NK-92 (cell line): ENCODE measurements around the gene ZNF837.
A peak's percentile ranks its signal among the peaks of the same experiment; 100 is the strongest.

Source experiments
- DNase-seq: peaks from one replicate; lab custom pipeline; 2025; ENCODE audit not compliant: unreplicated experiment; lab: John Stamatoyannopoulos, UW

The ZNF837 gene

GRCh38 chr19:58372311-58373133 lies 8.3 kb downstream of the ZNF837 start:
- no peak for DNase-seq

DNA sequence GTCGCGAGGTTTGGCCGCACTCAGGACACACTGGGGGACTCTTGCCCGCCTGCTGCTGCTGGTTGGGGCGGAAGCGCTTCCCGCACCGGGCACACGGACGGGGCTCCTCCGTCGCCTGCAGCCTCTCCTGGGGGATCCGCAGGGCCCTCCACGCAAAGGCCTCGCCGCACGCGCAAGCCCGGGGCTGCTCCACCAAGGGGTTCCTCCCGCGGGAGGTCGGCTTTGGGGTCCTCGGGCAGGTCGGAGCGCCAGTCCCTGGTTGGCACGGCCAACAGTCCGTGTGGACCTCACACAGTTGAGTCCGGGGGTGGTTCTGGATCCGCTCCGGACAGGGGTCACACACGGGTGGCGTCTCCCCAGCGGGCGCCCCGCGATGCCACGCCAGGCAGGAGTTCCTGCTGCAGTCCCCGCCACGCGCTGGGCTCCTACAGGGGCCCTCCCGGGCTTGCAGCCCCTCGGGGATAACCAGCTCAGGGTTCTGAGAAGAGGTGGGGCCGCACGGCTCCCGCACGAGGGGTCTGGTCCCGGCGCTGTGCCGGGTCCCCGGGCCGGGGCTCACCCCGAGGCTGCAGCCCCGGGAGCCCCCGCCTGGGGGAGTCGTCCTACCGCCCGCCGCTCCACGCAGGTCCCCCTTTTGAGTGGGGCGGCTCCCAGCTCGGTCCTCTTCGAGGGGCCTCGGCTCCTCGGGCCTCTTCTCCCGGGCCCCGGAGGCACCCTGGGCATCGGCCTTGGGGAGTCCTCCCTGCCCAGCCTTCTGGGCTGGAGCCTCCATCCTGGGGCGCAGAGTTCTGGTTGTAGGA lies 12.1 kb downstream of the ZNF837 start:
- DNase-seq, result no peak

- DNase-seq, result no peak
Observed at GRCh38 chr19:58367698-58368454, 13.0 kb downstream of the ZNF837 start.

GRCh38 chr19:58366585-58367430 lies 14.0 kb downstream of the ZNF837 start:
- no peak for DNase-seq

GRCh38 chr19:58364146-58364545 lies 16.7 kb downstream of the ZNF837 start:
- DNase-seq, result no peak

GRCh38 chr19:58362272-58362994 lies 18.4 kb downstream of the ZNF837 start, which contains the start of gene ZNF497:
Gene ZNF497 (minus strand): TSS chr19:58362751. CDS start chr19:58357635, 5,116 bp downstream.
- peak; percentile 63 for DNase-seq

DNA sequence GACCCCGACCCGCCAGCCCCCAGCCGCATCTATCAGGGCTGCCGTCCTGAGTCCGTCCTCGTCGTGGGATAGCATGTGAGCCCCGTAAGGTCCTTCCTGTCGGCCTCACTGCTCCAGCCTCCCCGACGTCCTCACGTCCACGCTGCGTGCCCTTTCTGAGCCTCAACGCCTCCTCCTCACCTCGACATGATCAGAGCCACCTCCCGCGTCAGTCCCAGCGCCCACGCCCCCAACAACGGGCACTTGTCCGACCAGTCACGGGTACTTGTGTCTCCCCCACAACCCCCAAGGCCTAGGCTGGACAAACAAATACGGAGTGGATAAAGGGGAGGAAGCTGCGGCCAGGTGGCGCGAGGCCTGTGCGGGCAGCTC lies 18.9 kb downstream of the ZNF837 start:
- DNase-seq, result no peak

GRCh38 chr19:58357481-58358145 lies 23.2 kb downstream of the ZNF837 start:
- DNase-seq, result no peak

DNA sequence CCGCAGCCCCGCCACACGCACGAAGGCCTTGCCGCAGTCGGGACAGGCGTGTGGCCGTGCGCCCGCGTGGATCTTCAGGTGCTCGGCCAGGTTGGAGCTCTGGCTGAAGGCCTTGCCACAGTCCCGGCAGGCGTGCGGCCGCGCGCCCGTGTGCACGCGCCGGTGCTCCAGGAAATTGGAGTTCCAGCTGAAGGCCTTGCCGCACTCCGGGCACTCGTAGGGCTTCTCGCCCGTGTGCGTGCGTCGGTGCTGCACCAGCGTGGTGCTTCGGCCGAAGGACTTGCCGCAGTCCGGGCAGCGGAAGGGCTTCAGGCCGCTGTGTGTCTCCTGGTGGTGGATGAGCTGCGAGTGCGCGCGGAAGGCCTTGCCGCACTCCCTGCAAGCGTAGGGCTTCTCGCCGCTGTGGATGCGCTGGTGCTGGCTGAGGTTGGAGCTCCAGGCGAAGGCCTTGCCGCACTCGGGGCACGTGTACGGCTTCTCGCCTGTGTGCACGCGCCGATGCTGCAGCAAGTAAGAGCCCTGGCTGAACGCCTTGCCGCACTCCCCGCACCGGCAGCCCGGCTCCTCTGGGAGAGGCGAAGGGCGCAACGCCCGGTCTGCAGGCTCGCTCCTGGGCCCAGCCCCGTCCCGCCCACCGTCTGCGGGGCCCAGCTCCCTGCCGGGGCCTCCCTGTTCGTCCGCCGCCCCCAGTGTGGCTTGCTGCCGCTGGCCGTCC lies 23.9 kb downstream of the ZNF837 start:
- no peak for DNase-seq

GRCh38 chr19:58355908-58356765 lies 24.7 kb downstream of the ZNF837 start:
- DNase-seq, result no peak

DNA sequence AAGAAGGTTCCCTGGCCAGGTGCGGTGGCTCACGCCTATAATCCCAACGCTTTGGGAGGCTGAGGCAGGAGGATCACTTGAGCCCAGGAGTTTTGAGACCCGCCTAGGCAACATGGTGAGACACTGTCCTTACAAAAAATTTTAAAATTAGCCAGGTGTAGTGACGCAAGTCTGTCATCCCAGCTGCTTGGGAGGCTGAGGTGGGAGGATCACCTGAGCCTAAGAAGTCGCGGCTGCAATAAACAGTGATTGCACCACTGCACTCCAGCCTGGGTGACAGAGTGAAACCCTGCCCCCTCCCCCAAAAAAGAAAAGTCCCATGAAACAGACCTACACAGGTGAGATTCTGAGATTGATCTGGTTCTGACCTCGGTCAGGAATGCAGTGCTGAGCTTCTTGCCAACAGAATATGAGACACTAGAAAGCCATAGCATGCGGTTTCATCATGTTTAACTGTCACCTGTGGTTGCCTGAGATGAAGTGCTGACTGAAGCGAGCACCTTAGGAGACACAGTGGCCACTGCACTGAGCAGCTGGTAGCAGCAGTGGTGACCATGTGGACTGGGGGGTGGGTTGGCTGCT lies 25.5 kb downstream of the ZNF837 start:
- DNase-seq, result no peak

DNA sequence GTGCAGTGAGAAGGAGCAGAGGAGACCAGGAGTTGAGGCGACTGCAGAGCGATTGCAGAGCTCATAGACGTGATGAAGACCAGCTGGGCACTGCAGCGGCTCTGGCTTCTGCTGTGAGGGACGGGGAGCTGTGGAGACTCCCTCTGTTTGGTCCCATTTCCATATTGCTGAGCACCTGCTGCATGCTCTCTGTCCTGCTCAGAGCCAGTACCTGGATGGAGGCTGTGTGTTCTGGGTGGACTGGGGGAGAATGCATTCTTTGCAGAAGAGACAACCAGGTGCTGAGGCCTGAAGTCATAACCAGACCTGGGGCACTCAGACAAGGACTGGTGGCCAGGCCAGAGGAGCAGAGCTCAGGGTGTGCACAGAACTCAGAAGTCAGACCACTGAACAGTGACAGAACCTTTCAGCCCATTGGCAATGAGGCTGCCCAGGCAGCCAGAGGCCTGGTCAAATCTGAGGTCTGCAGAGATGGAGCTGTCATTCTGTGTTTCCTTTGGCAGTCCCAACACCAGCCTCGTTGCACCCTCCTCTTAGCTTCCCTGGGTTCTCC lies 26.3 kb downstream of the ZNF837 start:
- no peak for DNase-seq

DNA sequence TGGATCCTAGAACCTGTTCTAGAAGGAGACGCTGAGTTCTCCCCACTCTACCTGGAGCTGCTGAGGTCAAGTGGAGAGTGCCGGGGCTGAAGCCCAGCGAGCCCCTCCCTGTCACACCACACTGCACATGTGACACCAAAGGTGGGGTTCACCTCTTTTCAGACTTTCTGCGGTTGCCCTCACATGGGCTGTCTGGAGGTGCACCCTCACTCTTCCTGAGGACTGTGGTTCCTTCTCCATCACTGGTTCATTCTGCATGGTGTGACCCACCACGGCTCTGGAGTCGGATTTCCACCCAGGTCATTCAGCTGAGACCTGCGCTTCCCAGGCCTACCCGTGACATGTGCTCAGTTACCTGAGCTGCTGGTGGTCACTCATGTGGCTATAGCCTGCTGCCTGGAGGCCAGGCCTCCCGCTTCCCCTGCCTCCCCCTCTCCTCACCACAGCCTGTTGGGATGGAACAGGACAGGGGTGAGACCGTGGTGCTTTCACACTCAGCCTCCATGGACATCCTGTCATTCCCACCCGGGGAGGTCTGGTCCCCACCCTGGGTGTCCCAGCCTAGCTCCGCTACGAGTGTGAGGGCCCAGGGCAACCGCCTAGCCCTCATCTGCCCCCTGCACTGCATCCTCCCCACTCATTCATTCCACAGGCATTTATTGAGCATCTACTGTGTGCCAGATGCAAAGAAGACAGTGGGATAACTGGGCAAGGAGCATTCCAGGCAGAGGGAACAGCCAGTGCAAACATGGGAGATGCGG lies 26.9 kb downstream of the ZNF837 start:
- DNase-seq, result no peak

DNA sequence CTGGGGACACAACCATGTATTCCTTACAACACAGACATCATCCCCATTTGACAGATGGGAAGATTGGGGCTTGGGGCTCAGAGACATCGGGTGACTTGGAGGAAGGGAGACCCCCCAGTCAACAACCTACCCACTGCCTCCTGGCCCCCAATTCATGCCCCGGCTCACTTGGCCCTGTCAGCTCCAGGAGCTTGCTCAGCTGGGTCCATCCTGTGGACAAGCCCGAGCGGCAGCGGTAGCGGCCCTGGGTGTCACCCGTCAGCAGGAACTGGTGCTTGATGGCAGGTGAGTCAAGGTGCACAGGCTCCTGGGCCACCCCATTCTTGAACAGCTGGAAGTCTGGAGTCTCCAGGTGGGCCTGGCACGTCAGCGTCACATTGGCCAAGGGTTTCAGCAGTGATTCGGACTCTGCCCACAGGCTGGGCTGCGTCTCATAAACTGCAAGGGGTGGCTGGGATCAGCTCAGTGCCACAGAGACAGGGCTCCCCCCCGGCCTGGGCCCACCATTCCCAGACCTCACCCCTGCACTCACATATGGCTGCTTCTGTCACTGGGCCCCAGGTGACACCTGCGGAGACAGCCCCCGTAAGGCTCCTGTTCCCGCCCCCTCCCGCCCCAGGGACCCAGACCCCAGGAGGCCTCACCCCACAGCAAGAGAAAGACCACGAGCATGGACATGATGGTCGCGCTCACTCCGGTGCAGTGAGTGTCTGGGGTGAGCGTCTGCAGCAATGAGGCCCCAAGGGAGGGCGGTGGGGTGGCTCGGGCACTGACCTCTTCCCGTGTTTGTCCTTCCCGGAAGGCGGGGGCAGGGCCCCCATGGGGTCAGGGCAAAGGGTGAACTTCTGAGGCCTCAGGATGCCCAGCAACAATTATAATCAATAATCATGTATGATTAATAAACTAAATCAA lies 27.8 kb downstream of the ZNF837 start, which contains the start of gene A1BG:
Gene A1BG (minus strand): TSS at position 733 of the 912 bp plus-strand sequence. CDS start 55 bp downstream, at position 678.
- no peak for DNase-seq
